HG02759 (cell line): ENCODE measurements around the gene CFAP20.

ENCODE experiments used
- ATAC-seq: cut with Tn5 transposase; IDR thresholded peaks from one replicate; pipeline ENCODE4 v1.9.1; 2021; ENCODE audit warnings: mild to moderate bottlenecking, moderate library complexity; ENCODE audit not compliant: unreplicated experiment

CFAP20 gene

DNA sequence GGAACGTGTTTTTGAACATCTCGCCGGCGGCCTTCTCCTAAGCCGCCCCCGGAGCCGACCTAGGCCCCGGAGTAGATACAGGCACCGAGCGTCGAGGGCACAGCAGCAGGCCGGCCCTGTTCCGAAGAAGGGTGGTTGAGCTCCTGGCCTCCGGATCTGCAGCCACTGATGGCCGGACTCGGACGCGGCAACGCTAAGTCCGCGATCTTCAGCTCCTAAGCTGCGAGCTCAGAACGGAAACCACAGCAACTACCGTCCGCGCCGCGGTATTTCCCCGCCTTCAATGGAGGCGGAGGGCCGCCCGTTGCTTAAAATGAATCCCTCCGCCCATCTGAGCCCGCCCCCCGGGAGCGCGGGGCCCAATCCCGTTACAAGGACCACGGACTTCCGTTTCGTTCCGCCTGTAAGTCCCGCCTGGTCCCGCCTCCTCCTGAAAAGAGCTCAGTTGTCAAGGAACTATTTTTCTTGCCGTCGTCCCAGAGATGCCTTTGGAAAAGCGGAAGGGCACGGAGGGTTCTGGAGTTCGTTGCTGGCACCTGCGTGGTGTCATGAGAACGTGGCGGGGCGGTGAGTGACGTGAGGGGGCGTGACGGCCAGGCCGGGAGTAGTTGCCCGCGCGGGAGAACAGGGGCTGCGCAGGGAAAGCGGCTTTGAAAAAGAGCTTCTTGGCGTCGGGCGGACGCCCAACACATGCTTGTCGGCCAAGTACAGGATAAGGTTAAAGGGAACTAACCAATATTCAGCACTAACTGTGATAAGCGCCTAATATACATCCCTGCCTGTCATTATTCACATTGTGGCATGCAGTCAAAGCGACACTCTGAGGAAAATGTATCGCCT lies at the start of gene CFAP20:
Gene CFAP20, minus strand, starts transcription at position 285 of the 840 bp plus-strand sequence. Its CDS starts 266 bp downstream, at position 19.
- ATAC-seq = peak; percentile 91

DNA sequence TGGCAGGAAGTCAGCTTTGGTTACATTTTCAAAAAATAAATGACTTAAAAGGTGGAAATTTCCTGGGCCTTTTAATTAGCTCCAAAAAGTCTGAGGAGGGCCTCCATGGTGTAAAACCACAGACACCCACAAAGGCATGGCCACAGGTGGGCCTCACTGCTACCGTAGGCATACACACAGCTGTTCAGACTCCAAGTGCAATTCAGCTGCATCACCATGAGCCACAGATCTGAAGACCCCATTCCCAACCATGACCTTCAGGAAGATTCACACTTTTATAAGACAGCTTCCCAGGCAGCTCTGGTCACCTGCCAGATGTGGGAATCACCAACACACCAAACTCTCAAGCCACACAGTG lies 48.2 kb upstream of the CFAP20 start:
- ATAC-seq = no peak

DNA sequence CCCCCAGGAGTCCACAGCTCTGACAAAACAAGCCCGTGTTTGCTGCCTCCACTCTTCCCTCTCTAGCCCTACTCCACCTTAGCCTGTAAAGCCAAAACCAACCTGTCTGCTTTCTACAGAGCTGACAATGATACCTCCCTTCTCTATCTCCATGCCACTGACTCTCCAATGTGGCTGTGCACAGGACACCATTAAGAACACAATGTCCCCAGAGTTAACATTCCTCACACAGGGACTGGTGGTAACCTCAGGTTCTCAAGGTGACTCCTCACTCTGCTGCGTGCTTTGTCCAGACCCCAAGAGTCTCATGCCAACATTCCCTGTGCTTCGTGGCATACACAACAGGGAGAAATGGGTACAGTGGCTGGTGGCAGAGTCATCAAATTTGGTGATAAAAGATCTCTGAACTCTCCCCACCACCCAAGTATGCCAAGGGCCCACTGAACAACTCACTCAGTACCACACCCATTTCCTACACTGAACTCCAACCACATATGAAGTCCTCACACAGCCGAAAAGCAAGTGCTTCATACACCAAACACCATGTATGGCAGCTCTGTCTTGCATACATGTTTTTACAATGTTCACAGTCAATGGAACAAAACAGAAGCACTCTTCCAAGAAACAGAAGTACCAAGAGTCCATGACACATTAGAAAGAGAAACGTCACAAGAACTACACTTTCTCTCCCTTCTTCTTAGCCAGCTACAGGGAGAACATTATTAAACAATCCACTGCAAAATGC lies 47.6 kb upstream of the CFAP20 start:
- ATAC-seq = no peak

DNA sequence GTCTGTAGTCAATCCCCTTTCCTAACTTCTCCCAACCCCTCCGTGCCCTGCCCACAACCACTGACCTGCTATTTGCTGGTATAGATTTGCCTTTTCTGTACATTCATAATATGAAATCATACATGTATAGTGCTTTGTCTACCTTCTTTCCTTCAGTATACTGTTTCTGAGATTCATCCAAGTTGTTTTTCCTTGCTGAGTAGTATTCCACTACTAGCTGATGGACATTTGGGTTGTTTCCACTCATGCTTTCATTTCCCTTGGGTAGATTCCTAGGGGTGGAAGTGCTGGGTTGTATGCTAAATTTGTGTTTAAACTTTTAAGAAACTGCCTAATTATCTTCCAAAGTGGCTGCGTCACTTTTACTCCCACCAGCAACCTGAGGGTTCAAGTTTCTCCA lies 41.0 kb upstream of the CFAP20 start:
- no peak for ATAC-seq

DNA sequence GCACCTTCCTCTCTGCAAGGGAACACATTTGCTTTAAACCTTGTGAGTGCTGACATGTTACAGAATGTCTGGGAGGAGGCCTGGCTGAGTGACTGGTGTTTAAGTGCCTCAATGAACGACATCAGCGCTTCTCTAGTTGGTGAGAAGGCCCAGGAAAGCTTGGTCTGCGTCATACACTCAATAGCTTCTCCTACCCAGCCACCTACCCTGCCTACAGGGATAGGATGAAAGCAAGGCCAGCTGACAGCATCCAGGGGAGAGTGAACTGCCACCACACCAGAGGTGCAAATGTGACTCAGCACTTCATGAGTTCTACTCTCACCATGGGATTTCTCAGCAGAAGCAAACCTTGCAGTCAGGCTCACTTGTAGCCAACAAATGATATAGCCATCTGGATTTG lies 31.7 kb upstream of the CFAP20 start:
- no peak for ATAC-seq

DNA sequence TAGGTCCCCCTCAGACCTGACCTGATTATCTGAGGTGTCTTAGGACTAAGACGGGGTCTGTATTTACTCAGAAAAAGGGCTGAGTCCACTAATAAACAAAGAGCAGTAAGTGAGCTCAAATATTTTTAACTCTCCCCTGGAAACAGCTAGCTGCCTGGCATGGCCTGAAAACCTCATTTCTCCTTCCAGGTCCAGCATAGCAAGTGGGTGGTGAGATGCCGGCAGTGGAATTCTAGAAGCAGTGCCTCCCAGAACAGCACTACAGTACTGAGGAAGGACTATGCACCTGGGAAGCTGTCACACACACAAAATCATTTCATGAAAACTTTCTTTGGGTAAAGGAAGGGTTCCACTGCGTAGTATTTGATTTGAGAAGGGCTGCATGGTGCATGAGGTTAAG lies 29.5 kb upstream of the CFAP20 start:
- no peak for ATAC-seq

DNA sequence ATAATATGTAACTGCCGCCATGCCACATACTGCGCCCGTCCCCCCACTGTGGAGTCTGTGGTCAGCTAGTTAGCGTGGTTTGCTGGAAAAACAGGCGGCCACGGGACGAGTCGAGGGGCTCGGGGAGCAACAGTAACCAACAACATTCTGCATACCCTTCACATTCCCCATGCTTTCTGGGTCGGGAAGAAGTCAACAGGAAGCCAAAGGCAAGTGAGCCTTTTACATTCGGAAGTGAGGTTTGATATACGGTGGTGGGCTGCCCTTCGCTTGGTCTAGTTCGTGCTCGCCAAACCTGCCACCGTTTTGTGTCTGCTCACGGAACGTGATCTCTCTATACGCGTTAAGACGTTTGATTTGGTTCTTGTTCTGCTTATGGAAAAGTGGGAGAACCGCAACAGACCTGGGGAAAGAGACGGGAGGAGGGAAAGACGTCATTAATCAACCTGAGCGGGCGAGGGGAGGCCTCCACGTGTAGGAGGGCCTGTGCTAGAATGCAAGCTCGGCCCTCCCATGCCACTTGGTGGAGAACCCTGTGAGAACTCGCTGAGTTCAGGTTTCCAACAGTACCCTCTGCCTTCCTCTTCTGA lies 28.9 kb upstream of the CFAP20 start:
- no peak for ATAC-seq

DNA sequence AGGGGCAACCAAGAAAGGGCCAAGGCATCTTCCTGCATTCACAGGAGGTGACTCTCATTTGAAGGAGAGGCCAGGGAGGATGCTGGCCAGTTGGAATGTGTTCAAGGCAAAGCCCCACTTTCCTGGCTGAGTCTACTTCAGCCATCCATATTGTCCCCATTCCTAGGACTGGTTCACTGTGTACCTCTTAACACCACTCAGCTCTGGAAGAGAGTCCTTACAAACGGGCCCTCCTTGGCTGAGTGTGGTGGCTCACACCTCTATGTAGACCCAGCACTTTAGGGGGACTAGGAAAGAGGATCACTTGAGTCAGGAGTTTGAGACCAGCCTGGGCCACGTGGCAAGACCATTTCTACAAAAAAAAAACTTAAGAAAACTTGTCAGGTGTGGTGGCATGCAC lies 28.1 kb upstream of the CFAP20 start:
- ATAC-seq = no peak

DNA sequence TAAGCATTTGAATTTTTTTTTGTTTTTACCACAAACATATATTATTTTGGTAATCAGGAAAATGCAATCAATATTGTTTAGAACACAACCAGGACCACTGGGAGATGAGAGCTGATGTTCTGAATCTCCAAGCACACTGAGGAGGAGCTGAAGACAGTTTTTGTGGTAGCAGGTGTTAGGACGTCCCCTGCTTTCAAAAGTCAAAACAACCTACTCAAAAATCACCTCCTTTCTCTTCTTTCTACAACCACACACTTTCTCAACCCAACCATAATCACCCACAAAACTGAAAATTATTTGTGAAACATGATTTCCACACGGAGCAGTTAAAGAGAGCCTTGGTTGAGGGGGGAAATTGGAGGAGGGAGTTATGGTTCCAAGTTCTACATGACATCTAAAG lies 26.7 kb upstream of the CFAP20 start:
- ATAC-seq = no peak

DNA sequence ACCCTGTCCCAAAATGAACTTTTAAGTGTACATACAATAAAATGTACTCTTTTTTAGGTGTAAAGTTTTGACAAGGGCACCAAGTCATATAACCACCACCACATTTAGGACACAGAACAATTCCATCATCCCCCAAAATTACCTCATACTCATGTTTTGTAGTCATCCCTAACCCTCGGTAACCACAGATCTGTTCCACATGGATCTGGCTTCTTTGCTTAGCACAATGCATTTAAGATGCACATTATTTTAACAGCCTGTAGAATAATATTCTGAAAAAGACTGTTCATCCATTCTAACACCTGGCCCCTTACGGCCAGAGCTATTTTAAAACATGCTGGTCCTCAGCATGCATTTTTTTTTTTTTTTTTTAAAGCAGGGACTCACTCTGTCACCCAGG lies 25.2 kb upstream of the CFAP20 start:
- ATAC-seq = no peak

DNA sequence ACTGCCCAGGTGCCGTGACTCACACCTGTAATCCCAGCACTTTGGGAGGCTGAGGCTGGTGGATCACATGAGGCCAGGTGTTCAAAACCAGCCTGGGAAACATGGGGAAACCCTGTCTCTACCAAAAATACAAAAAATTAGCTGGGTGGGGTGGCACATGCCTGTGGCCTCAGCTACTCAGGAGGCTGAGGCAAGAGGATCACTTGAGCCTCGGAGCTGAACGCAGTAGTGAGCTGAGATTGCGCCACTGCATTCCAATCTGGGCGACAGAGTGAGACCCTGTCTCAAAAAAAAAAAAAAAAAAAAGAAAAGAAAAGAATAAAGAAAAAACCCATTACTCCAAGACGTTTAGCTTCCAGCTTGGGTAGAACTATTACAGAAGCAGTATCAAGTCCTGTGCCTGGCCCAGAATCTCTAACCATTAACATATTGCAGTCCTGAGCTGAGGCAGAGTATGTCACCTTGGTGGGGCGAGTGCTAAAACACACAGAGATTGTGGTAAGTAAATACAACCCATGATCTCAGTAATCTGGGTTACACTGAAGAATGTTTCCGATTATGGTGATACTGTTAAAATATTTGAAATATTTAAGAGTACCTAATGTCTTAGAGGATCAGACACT lies 23.2 kb upstream of the CFAP20 start:
- ATAC-seq = no peak

DNA sequence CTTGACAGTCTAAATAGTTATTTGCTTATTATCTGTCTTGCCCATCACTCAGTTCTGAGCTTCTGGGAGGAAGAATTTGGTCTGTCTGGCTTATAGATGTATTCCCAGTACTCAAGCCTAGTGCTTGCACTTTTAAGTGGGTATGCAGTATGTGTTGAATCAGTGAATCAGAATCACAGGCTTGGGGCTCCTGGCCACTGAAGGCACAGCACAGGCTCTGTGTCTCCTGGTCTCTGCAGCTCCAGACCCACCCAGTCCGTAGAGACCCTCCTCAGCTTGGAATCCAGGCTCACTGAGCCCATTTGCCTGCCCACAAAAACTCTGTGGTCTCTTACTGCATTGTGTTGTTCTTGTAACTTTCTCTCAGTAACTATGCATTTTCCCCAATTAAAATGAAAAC lies 19.3 kb upstream of the CFAP20 start:
- ATAC-seq = no peak

DNA sequence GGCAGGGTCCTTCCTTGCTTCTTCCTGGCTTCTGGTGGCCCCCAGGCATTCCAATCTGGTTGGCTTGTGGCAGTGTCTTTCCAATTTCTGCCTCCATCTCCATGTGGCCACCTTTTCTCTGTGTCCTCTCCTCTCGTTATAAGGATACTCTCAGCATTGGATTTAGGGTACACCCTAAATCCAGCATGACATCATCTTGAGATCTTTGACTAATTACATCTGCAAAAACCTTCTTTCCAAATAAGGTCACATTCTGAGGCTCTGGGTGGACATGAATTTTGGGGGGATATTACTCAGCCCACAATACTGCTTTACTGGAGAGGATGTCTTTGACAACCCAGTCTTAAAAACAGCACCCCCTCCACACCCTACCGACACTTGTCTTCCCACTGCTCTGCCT lies 18.9 kb upstream of the CFAP20 start:
- no peak for ATAC-seq

DNA sequence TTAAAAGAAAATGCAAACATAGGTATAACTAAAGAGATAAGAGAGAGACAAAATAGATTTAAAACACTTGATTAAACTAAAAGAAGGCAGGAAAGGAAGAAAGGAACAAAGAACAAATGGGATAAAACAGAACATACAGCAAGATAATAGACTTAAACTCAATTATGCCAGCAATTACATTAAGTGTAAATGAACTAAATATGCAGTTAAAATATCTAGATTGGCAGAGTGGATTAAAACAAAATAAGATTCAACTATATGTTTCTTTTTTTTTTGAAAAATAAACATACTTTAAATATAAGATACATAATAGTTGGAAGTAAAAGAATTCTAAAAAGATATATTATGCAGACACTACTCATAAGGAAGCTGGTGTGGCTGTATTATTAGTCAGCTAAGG lies 9.7 kb upstream of the CFAP20 start:
- ATAC-seq = no peak

DNA sequence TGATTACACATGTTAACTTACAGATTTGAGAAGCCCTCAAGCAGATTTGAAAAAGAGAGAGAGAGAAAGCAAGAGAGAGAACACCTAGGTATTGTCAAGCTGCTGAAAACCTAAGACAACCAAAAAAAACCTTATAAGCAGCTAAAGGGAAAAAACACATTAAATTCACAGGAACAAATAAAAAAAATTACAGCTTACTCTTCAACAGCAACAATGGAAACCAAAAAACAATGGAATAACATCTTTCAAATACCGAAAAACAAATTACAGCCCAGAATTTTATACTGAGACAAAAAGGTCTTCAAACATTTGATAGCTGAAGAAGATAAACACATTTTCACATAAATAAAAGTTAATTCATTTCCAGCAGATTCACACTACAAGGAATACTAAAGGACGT lies 8.4 kb upstream of the CFAP20 start:
- ATAC-seq = no peak

DNA sequence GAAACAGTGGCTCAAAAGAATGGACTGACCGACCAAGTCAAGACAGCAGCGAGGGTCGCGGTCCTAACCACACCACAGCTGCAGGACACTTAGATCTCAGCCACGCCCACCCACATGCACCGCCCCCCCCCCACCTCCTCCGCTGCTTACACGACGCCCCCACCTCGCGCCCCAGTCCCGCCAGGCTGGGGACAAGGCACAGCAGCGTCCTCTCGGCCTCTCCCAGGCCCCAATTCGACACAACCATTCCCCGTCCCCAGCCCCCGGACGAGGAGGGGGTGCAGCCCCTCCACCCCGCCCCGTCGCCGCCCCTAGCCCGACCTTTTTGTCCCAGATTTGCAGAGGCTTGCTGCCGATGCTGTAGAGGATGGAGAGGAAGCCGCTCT lies 477 bp downstream of the CFAP20 start:
- peak; percentile 4 for ATAC-seq

DNA sequence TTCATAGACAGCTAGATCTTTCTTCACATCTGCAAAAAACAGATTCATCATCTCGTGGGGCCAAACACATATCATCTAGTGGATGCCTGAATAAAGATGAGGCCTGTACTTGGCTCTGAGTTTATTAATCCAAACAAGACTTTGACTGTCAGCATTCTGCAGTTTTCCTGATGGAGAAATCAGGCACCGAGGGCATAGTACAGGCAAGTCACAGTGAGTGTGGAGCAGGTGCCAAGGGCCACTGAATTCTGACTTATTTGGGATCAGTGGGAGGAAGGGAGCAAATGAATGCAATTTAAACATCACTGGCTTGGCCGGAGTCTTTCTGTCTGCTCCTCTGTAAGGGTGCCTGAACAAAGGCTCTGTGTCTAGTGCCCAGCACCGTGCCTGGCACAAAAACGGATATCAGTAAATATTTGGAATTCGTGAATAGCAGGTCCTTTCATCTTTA lies 975 bp downstream of the CFAP20 start:
- ATAC-seq = no peak

DNA sequence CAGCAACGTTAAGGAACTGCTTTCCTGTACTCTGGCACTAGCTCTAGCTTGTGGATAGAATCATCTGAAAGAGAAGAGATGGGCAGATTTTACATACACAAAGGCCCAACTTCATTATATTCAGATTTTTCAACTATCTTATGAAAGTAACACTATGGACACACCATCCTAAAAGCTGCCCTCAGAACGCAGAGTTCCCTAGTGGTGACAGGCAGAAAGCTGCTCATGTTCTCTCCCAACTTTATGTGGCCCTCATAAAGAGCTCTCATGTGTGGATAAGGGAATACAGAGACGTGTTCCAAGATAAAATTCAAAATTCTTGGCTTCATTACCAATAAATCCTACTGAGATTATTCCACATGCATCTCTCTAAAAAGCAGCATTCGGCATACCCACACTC lies 1.5 kb downstream of the CFAP20 start:
- ATAC-seq = no peak

DNA sequence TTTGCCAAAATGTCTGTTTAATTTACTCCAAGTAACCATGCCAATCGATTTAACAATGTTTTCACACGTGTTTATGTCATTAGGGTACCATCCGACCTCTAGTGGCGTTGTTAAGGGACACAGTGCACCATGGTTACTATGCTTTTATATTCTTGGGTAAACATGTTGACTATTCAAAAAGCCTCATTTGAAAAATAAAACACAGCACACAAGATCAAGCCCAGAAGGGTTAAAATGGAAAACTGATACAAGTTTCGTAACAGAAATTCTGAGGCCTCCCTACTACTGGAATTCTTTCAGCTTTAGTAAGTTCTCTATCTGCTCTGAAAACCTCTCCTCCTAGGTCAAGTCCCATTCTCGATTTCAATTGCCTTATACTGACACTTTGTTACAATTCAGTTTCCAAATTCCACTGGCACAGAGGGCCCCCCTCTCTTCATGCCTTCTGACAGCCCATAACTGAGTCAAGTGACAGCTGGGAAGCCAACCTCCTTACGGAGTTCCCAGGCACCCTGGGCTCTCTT lies 2.1 kb downstream of the CFAP20 start:
- no peak for ATAC-seq

DNA sequence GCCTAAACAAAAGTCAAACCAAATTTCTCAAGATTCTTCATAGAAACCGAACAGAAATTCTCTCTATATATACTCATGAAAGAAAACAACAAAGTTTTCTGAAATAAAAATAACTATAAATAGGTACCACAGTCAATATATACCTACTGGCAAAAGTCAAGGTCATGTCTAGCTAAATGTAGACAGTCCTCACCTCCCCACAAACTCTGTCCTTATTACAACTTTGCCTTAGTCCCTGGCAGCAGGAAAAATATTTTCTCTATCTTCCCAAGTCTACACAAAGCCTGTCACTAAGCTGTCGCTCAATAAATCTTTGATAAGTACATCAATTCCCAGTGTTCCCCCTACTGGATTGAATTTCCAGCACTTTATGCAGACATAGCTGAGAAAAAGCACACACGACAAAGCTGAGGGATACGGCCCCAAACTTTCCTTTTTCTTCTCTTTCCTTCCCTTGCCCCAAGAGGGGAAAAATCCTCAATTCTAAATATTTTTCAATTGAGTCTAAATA lies 2.7 kb downstream of the CFAP20 start:
- ATAC-seq = no peak

DNA sequence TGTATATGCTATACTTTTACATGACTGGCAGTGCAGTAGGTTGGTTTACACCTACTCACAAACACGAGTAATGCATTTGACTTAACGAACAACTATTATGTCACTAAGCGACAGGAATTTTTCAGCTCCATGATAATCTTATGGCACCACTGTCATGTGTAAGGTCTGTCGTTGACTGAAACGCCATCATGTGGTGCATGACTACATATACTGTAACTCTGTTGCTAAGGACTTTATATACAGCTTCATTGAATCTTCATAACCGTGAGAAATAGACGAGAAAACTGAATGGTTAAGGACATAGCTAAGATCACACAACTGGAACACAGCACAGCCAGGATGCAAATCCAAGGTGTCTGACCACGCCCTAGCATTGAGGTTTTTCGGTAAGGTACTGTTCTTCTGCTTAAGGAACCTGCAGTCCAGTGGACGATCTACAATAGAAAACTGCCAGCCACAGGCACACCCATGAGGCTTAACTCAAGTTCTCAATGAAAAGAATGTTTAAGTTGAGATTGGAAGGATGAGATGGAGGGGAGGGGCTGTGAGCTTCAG lies 3.3 kb downstream of the CFAP20 start:
- no peak for ATAC-seq
